ENCODE results near the gene LNX1.

Gene LNX1

DNA sequence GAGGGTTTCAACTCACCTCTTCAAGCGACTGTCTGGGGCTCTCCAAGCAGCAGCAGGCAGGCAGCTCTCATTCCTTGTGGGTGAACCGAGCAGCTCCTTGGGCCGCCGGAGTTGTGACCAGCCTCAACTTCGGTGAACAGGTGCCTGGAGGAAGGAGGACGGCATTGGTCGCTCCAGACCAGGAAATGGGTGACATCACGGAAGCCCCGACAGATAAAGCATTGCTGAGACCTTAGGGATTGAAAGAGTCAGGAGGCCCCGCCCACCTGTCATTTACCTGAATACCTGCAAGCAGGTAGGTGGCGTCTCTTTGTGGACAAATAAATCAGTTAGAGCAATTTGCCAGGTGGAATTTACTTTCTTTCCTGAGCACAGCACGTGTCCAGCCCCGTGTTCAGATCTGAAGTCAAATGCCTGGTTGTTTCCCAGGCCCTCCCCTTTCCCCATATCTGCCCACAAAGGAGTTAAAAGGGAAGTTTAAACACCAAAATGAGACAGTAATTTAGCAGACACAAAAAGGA is at the start of gene LNX1:
TSS of gene LNX1 (minus strand) at position 115 of the 521 bp plus-strand sequence. CDS start 17,484 bp downstream, outside the sequence.
- DNase-seq (ENCODE audit: low spot score) = no peak

DNA sequence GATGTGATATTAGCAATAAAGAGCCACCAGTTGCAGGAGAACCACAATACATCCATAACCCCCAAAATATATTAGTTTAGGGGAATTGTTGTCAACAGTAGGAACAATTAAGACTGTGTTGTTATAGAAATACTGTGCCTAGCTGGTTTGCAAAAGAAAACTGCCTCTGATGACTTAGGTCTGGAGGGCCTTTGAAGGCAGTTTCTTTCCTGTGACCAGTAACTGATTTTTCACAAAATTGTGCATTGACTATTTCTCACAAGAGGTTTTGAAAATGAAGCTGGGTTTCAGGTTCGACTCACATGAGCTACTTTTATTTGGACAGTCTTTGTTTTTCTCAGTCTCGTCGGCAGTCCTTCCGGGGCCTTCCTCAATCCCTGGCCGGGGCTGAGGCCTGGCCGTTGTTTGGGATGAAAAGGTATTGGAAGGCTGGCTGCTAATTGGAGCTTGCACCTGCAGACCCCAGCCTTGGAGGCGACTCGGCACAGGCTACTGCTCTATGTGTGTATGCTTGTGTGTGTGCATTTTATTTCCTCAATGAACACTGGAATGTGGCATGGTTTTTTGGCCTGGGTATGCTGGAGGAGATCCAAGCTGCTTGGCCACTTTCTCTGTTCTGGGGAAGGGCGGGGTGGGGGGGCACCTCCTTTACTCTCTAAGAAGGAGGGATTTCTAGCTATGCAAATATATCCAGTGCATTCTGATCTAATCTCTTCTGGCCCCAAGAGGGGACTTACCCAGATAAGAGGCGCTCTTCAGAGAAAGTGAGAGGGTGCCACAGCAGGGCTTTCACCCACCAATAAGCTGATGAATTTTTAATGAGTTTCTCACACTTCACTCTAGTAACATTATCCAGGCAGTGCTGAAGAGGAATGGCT is 49.5 kb upstream of the LNX1 start:
- no peak for DNase-seq (ENCODE audit: low spot score)

GRCh38 chr4:53638919-53639318 is 47.6 kb upstream of the LNX1 start:
- DNase-seq (ENCODE audit: low spot score) = no peak

- DNase-seq (ENCODE audit: low spot score) = no peak
Observed at GRCh38 chr4:53637348-53637747, 46.1 kb upstream of the LNX1 start.

DNA sequence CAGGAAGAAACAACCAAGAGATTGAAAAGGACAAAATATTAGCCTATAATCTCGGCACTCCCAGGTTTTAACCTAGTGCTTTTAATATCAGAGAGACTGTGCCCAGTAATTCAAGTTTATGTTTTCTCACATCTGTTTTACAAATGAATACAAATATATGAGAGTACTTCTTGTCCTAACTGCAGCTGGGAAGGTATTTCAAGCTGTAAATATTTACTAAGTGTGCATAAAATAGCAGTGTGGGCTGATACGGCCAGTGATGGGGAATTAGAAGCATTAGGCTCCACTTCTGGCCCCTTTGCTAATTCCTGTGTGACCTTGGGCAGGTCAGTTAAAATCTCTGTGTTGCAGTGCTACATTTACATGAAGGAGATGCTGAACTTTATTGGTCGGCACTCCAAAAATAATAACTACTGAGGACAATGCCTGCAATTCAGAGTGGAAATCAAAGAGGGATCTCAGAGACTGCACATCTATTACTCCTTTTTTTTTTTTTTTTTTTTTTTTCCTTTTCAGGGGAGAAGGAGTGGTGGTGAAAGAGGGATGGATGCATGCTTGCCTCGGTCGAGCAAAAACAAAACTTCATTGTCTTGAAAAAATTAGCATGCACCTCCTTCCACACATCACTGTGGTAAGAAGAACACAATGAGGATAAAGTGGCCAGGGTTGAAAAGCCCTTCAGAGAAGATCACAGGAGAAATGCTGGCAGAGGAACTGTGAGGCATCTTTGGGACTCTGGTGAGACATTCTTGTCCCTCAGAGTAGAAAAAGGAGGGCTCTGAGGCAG is 44.6 kb upstream of the LNX1 start:
- DNase-seq (ENCODE audit: low spot score) = peak; percentile 46

- DNase-seq (ENCODE audit: low spot score) = no peak
Observed at GRCh38 chr4:53633608-53634007, 42.3 kb upstream of the LNX1 start.

GRCh38 chr4:53629296-53629695 is 38.0 kb upstream of the LNX1 start:
- no peak for DNase-seq (ENCODE audit: low spot score)

DNA sequence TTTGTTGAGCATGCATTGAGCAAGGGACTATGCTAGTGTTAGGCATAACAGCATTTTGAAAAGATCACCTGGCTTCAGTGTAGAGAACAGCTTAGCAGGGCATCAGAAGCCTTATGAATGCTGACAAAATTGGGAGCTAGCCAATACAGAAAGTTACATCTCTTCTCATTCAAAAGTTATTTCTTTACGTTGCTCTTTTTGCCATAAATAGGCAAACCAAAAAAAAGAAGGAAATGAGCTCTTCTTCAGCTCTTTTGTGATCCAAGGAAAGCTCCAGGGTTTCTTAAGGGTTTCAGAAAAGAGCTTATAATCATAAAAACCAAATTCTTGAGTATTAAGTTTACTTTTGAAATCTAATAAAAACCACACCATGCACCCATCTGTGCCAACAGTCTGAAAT is 35.2 kb upstream of the LNX1 start:
- no peak for DNase-seq (ENCODE audit: low spot score)

GRCh38 chr4:53625888-53626287 is 34.6 kb upstream of the LNX1 start:
- DNase-seq (ENCODE audit: low spot score) = no peak

DNA sequence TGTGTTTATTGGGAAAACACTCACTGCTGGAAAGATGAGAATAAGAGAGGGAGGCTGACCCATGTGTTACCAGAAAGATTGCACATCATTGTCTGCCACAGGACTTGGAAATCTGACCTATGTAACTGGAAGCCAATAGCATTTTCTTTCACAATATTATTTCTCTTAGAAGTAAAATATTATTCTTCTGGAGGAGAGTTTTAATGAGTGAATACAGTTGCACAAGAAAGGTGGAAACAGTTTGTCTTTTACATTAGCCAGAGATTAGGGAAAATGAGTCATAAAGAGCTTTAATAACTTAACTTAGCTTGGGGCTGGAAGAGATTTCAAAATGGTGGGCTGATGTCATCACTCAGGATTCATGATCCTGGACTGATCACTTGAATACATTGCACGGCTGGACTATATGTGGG is 31.5 kb upstream of the LNX1 start:
- DNase-seq (ENCODE audit: low spot score) = no peak

- DNase-seq (ENCODE audit: low spot score) = no peak
Observed at GRCh38 chr4:53620956-53621355, 29.7 kb upstream of the LNX1 start.

GRCh38 chr4:53619431-53619830 is 28.1 kb upstream of the LNX1 start:
- DNase-seq (ENCODE audit: low spot score) = no peak

- DNase-seq (ENCODE audit: low spot score) = no peak
Observed at GRCh38 chr4:53618321-53618720, 27.0 kb upstream of the LNX1 start.

DNA sequence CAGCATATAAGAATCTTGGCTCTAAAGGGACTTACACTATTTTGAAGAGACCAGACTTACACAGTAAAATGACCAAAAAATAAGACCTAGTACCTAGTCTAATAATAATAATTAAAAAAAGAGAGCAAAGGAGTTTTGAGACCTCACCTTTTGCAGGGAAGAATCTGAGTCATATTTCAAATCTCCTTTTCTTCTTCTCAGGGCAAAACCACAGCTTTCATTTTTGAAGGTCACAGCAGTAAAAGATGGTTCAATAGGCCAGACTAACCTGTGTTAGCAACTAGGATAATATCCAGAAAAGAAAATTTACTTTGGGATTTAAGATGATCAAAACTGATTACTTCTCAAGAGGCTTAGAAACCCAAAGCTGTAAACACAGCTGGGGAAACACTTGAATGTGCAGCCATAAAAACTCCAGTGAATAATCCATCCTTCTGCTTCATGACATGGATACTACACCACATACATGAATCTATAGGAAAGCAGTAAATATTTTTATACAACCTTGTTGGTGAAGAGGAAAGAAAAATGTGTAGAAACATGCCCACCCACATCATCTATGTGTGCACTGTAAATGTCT is 25.9 kb upstream of the LNX1 start:
- no peak for DNase-seq (ENCODE audit: low spot score)

DNA sequence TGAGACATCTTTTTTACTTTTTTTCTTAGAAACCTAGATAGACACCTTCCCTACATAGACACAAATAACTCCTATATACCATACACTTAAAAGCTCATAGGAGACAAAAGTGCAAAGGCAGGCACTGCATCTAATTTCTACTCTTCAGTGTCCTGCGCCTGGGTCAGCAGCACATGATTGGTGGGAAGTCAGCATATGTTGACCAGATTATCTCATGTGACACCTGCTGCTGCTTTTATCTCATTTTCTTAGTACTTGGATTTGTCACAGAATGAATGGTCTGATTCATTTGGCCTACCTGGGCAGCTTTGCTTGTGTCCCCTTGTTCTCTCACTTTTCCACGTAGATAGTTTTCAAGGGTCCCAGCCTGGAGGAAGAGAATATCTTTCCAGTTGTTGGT is 24.9 kb upstream of the LNX1 start:
- no peak for DNase-seq (ENCODE audit: low spot score)

- no peak for DNase-seq (ENCODE audit: low spot score)
Observed at GRCh38 chr4:53614591-53614990, 23.3 kb upstream of the LNX1 start.

GRCh38 chr4:53613428-53613827 is 22.1 kb upstream of the LNX1 start:
- DNase-seq (ENCODE audit: low spot score) = no peak

GRCh38 chr4:53608649-53609048 is 17.4 kb upstream of the LNX1 start:
- DNase-seq (ENCODE audit: low spot score) = no peak

- DNase-seq (ENCODE audit: low spot score) = no peak
Observed at GRCh38 chr4:53608242-53608641, 17.0 kb upstream of the LNX1 start.

DNA sequence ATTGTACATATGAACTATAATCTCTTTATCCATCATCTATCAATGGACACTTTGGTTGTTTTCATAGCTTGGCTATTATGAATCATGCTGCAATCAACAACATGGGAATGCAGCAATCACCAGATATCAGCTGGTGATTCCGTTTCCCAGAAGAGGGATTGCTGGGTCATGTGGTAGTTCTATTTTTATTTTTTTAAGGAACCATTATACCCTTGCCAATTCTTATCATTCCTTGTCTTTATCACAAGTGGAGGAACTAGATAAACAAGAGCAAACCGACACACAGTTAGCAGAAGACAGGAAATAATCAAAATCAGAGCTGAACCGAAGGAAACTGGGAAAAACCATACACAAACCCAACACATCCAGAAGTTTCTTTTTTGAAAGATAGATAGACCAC is 14.5 kb upstream of the LNX1 start:
- no peak for DNase-seq (ENCODE audit: low spot score)

DNA sequence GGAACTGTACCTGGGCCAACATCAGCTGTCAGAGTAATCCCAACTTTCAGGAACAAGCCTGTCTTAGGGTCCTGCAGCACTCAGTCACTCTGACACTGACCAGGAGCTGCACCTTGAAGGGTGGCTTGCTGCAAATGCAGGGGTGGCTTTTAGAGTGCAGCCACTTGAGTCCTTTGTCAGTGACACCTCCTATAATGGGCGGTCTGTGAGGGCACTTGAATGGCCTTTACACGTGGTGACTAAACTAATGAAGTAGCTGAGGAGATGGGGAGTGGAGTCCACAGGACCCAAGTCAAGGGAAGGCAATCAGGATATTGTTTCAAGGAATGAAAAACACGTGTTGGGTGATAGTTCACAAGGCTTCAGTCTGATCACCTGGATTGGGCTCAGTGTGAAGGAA is 11.1 kb upstream of the LNX1 start:
- DNase-seq (ENCODE audit: low spot score) = no peak

DNA sequence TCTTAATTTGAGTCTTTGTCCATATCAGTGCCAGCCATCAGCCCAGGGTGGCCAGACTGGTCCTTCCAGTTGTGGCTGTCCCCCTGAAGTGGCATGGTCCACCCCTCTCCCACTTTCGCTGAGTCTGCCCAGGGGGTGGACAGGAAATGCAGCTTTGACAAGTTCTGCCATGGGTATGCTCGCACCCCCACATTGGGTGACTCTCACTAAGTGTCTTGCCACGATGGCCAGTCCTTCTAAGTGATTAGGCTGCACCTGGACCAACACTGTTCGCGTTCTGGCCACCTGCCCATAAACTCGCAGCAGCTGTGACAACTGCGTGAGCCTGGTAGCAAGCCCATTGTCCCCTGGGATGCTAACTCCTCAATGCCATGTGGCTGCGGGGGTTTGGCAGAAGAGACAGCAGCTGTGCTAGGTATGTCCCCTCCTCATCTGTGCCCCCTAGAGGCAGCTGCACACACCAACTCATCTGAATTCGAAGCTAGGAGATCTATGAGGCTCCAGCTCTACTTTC is 10.0 kb upstream of the LNX1 start:
- DNase-seq (ENCODE audit: low spot score) = no peak
